GM19468 (cell line): Measurements from ENCODE around the gene CXorf66.
"Not testable (repeated sequence)": the region's sequence is repeated elsewhere in the genome, so short reads cannot be mapped to it uniquely, and the experiment has no call there.

Experiments used
- ATAC-seq: cut with Tn5 transposase; IDR thresholded peaks from one replicate; pipeline ENCODE4 v1.9.1; 2021; ENCODE audit warnings: mild to moderate bottlenecking, moderate library complexity, moderate number of reproducible peaks; ENCODE audit not compliant: unreplicated experiment; ENCODE audit errors: extremely low read depth

The CXorf66 gene

DNA sequence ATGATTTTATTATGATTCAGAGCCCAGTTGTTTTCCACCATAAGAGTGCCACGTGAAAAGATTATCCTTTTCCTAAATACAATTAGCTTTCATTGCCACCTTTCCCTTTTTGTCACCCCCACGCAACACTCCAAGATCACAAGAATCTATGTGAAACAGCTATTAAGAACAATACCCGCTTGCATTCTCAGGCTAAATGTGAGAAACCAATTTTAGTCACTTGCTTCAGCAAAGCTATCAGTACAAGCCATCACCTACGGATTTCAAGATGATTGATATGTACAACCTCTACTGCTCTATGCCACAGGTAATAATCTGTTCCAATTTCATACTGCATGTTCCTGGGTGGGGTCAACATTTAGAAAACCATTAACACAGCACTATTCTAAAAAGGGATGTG lies 34.9 kb downstream of the CXorf66 start:
- no peak for ATAC-seq

DNA sequence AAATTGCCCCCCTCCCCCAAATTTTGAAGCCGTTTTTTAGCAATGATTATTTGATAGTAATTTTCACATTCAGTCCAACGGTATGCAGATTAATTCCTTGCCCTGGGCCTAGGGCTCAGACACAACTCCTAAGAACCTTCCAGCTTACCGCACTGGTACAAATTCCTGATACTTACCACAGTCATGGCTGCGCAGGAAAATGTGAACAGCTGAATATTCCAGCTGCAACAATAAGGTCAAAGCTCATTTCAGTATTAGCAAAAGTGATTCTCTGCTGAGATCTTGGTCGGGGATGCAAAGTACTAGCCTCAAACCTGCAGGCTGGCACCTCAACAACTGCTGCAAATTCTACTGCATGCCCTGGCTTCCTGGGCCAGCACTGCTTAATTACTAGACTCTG lies 35.4 kb downstream of the CXorf66 start:
- ATAC-seq, result no peak

DNA sequence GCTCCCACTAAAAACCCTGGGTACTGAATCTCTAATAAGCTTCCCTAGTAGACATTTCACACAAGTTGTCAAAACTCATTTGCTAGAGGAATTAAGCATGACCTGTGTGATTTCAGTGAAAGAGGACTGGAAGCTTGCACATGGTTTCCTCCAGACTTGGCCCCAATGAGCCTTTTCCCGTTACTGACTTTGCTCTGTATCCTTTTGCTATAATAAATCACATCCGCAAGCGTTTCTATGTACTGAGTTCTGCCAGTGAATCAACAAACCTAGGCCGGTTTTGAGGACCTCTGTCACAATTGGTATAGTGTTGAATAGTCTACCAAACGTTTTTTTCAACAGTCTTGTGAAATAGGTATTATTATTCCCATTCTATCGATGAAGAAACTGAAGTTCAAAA lies 40.6 kb downstream of the CXorf66 start:
- no peak for ATAC-seq

DNA sequence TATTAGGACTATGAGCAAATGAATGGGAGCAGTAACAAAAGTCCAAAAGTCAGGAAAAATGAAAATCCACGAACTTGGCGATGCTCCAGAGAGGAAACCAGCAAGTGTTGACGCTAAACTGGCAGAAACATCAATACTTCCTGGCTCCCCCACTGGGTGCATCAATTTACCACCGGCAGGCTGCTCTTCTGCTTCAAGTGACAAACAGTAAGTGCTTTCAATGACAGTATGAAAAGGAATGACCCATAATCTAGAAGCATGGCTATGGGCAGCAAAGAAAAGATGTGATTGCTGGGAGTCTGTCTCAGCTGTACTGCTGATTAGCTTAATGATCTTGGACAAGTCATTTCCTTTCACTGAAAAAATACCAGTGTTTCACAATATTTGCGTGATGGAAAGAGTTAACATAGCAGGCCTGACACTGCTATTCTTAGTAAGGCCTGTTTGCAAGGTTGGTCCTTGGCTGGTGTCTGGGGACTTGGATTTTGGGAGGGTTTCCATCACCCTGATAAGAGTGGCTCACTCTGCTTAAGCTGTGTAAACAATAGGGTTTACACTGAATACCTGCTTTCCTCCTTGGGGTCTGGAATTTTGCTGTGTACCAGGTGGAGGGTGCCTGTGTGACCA lies 41.1 kb downstream of the CXorf66 start:
- no peak for ATAC-seq

DNA sequence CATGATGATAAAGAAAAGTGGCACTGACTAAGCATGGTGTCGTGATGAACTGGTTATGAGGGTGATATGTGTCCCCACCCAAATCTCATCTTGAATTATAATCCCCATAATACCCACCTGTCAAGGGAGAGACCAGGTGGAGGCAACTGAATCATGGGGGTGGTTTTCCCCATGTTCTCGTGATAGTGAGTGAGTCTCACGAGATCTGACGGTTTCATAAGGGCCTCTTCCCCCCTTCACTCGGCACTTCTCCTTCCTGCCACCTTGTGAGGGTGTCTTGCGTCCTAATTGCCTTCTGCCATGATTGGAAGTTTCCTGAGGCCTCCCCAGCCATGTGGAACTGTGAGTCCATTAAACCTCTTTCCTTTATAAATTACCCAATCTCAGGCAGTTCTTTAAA lies 44.2 kb downstream of the CXorf66 start:
- not testable (repeated sequence) for ATAC-seq

DNA sequence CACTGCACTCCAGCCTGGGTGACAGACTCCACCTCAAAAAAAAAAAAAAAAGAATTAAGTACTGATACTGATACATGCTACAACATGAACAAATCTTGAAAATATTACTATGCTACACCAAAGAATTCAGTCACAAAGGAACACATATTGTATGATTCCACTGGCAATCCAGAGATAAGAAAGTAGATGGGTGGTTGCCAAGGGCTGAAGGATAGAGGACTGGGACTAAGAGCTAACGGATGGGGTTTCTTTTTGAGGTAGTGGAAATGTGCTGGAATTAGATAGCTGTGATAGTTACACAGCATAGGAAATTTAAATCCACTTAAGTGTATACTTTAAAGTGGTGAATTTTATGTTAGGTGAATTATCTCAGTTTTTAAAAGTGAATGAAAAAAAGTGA lies 45.0 kb downstream of the CXorf66 start:
- no peak for ATAC-seq

DNA sequence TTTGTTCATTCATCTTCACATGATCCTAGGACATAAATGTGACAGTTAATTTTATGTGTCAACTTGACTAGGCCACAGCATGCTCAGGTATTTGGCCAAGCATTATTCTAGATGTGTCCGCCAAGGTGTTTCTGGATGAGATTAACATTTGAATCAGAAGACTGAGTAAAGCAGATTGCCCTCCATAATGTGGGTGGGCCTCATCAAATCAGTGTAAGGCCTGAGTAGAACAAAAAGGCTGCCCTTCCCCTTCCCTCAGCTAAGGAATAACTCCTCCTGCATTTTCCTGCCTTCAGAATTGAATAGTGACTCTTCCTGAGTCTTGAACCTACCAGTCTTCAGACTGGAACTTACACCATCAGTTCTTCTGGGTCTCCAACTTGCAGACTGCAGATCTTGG lies 50.9 kb downstream of the CXorf66 start:
- ATAC-seq, result no peak

DNA sequence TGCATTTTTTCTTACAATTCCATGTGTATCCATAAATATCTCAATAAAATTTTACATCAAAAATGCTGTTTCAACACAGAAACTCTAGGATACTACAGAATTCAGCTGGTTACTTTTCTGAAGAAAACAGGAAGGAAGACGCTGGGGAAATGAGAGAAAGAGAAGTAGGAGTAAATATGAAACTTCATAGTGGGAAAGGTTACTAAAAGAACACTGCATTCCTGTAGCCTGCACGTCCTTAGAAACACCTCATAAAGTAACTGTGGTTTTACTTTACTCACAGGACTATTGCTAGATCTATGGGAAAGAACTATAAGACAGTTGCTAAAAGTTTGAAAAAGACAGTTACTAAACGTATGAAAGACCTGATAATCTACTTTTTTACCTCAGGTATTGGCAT lies 55.6 kb downstream of the CXorf66 start:
- no peak for ATAC-seq

DNA sequence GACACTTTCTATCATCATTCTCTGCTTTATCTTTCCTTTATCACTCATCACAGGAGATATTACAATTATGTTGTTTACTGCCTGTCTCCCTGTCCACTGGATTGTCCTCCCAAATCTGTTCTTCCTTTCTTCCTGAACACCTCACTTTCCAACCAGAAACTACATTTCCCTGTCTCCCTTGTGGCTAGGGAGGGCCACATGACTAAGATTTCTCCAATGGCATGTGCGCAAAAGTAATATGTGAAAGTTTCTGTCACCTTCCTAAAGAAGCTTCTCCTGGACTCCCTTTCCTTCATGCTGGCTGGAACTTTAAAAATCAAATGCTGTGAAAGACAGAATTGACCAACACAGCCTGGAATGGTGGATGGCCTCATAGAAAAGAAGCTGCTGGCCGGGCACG lies 58.2 kb downstream of the CXorf66 start:
- no peak for ATAC-seq

DNA sequence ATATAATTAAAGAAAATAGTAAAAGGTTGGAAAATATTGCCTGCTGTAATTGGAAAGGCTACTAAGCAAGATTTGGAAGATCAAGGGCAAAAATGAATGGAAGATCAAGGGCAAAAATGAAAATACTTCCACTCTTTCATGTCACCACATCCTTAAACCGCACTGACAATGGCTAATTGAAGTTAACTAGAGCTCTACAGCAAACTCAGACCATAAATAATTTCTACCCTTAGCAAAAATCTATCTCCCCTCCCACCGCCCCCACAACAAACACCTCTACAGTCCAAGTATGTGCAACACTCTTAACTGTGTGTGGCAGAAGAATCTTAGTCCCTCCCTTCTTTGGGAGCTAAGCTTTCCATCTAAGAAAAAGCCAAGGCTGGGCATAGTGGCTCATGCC lies 59.6 kb downstream of the CXorf66 start:
- ATAC-seq, result no peak
